Heart left ventricle (tissue), 13 donors: Measurements from ENCODE around the gene SNAP47.

Experiments
- CTCF ChIP-seq, 12 donors: fragments of 200-600 bp; sonication (generic) in 4 of 12; IDR thresholded peaks; one replicate each; pipeline versions ENCODE4 v1.5.0 to v1.8.0; 2018 to 2022; ENCODE audit warnings: antibody characterized with exemption in 12 of 12, mild to moderate bottlenecking in 5 of 12
- POLR2A ChIP-seq, 2 donors: fragments of 450-650 bp; IDR thresholded peaks; one replicate each; pipeline ENCODE4 v1.6.1; 2017; ENCODE audit warnings: antibody characterized with exemption in 2 of 2, mild to moderate bottlenecking in 2 of 2, moderate library complexity in 2 of 2
- donor health status: ischemic (EF 13 %, LVEDD 7.1; RV severe dilation, severe dysfunction).
- donor health status: DM: no; HTN: yes; CAD: no.
- donor health status: DM: no; HTN: no; CAD: no.
- donor health status: ischemic (EF 25% LVEDD 6.9; RV normal size, moderate dysfunction).
- donor health status: ischemic (EF 25% LVEDD 5.7; RV mildly dilated, moderate dysfunction).
- donor health status: ischemic (EF 35%, LVEDD 5.7; RV mildly dilated, moderate dysfunction).
- donor health status: nonischemic (EF 11% LVEDD 7.7; RV severe dilation, severe dysfunction).
- donor health status: DM: yes; HTN: yes; CAD: no.
- donor health status: PGD.
- donor health status: ischemic (EF 29% LVEDD 5.4; RV normal size, mild dysfunction).
- donor health status: nonischemic (EF 23%, LVEDD 6.1; RV moderate dilation, normal function).

- TF ChIP-seq CTCF (IDR thresholded peaks at IDR 0.05) (no peak), POLR2A (IDR thresholded peaks at IDR 0.05) (no peak)
These were observed 12.1 kb downstream of the SNAP47 start for GRCh38 chr1:227747382-227747781.
